SK-N-MC (cell line): ENCODE measurements around the gene LRP11.

ENCODE experiments used
- EZH2 ChIP-seq: fragments of 200-600 bp; sonication (generic); IDR thresholded peaks from one replicate; pipeline ENCODE4 v1.6.1; 2017; ENCODE audit warnings: antibody characterized with exemption
- POLR2AphosphoS5 ChIP-seq: IDR thresholded peaks from 2 replicates; pipeline ENCODE4 v1.6.1; 2012; ENCODE audit warnings: mild to moderate bottlenecking, low read depth, low read length, borderline replicate concordance

GRCh38 chr6:149833651-149834050, 30.5 kb downstream of the LRP11 start:
- TF ChIP-seq POLR2AphosphoS5 (no peak), EZH2 (no peak)
